Suprapubic skin (tissue), 3 donors: ENCODE data around the gene AADAC.

ENCODE experiments used
- POLR2A ChIP-seq, 2 donors: fragments of 450-650 bp; IDR thresholded peaks; one replicate each; pipeline ENCODE4 v1.6.1; 2017; ENCODE audit warnings: antibody characterized with exemption in 2 of 2, mild to moderate bottlenecking in 2 of 2, moderate library complexity in 2 of 2
- TF ChIP-seq, protein P1 (sequence below), 2 donors: fragments of 200-600 bp in 1 of 2; fragments of 450-650 bp in 1 of 2; sonication (generic) in 1 of 2; IDR thresholded peaks; one replicate each; pipeline ENCODE4 v1.5.1; 2016 to 2019; ENCODE audit warnings: antibody characterized with exemption in 2 of 2, mild to moderate bottlenecking in 1 of 2, moderate library complexity in 1 of 2

DNA sequence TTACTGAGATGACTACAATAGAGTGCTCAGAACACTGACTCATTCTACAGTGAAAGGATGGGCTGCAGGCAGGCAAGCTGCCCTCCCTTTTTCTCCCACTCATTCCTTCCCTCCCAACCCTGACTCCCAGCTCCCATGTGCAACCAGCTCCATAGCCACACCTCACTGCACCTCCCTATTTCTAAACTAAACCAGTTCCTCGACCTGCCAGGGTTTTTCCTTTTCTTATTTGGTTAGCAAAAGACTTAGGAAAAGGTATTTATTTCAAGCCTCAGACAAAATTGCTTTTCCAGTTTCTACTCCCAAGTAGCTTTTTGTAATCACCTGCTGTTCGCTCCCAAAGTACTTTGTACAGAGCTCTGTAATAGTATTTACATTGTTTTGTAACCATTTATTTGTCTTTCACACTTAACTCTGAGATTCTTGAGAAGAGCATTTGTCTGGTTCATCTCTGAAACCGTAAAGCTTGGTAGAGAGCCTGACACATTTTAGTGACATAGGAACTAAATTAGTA is 2.2 kb downstream of the AADAC start:
- TF ChIP-seq POLR2A (IDR thresholded peaks at IDR 0.05): no peak
- TF ChIP-seq, protein P1, sequence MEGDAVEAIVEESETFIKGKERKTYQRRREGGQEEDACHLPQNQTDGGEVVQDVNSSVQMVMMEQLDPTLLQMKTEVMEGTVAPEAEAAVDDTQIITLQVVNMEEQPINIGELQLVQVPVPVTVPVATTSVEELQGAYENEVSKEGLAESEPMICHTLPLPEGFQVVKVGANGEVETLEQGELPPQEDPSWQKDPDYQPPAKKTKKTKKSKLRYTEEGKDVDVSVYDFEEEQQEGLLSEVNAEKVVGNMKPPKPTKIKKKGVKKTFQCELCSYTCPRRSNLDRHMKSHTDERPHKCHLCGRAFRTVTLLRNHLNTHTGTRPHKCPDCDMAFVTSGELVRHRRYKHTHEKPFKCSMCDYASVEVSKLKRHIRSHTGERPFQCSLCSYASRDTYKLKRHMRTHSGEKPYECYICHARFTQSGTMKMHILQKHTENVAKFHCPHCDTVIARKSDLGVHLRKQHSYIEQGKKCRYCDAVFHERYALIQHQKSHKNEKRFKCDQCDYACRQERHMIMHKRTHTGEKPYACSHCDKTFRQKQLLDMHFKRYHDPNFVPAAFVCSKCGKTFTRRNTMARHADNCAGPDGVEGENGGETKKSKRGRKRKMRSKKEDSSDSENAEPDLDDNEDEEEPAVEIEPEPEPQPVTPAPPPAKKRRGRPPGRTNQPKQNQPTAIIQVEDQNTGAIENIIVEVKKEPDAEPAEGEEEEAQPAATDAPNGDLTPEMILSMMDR (IDR thresholded peaks at IDR 0.05): no peak
